Stimulated activated CD8-positive, alpha-beta memory T cell treated with anti-CD3 and anti-CD28 coated beads, Interleukin-15, amount 100 ng/mL, for 48 hours (primary cell): ENCODE data around the gene QSOX1.
"Not testable (repeated sequence)": the region's sequence is repeated elsewhere in the genome, so short reads cannot be mapped to it uniquely, and the experiment has no call there.

Experiments used
- DNase-seq, 2 donors: peaks; one replicate each; pipeline ENCODE4 v3.0.0-alpha.2; 2020; ENCODE audit warnings: low read depth in 2 of 2

QSOX1 gene, protein sequence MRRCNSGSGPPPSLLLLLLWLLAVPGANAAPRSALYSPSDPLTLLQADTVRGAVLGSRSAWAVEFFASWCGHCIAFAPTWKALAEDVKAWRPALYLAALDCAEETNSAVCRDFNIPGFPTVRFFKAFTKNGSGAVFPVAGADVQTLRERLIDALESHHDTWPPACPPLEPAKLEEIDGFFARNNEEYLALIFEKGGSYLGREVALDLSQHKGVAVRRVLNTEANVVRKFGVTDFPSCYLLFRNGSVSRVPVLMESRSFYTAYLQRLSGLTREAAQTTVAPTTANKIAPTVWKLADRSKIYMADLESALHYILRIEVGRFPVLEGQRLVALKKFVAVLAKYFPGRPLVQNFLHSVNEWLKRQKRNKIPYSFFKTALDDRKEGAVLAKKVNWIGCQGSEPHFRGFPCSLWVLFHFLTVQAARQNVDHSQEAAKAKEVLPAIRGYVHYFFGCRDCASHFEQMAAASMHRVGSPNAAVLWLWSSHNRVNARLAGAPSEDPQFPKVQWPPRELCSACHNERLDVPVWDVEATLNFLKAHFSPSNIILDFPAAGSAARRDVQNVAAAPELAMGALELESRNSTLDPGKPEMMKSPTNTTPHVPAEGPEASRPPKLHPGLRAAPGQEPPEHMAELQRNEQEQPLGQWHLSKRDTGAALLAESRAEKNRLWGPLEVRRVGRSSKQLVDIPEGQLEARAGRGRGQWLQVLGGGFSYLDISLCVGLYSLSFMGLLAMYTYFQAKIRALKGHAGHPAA

DNA sequence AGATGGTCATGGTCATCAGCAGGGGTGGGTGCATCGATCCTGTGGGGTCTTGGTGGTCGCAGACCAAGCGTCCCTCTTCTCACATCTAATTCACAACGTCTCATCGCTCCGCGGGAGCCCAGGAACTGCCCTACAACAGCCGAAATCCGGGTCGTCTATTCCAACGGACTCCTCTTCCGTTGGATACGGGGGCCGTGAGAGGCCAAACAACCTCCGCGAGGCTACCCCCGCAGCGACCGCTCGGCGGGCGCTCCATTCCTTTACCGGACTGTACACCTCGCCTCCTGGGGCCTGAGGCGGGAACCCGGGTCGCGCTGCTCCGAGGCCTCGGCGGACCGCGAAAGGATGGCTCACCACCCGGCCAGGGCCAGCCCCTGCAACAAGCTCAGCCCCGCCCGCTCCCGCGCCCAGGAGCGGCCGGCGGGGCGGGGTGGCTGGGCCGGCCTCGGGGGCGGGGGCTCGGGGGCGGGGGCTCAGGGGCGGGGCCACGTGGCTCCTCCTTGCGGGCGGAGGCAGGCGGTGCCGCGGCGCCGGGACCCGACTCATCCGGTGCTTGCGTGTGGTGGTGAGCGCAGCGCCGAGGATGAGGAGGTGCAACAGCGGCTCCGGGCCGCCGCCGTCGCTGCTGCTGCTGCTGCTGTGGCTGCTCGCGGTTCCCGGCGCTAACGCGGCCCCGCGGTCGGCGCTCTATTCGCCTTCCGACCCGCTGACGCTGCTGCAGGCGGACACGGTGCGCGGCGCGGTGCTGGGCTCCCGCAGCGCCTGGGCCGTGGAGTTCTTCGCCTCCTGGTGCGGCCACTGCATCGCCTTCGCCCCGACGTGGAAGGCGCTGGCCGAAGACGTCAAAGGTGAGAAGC is at the start of gene QSOX1:
Gene QSOX1 (plus strand): TSS at position 545 of the 857 bp plus-strand sequence. CDS start 39 bp downstream, at position 584.
- peak; percentile 82 to 85 for DNase-seq

DNA sequence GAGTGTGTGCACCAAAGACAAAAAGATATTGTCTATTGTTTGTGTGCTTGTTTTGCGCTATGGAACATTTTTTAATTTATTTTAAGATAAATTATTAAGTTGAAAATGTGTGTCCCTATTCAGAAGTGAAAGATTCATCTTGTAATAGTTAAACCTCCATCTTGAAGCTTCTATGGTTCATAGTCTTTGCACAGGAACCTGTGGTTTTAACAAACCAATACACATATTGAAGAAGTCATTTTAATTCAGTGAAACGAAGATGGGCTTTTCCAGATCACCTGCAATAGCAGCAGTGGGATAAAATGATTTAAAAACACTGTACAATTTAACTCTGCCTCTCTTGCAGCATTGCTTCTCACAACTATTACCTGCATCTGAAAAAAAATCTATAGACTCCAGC is 42.6 kb upstream of the QSOX1 start:
- DNase-seq: no peak

DNA sequence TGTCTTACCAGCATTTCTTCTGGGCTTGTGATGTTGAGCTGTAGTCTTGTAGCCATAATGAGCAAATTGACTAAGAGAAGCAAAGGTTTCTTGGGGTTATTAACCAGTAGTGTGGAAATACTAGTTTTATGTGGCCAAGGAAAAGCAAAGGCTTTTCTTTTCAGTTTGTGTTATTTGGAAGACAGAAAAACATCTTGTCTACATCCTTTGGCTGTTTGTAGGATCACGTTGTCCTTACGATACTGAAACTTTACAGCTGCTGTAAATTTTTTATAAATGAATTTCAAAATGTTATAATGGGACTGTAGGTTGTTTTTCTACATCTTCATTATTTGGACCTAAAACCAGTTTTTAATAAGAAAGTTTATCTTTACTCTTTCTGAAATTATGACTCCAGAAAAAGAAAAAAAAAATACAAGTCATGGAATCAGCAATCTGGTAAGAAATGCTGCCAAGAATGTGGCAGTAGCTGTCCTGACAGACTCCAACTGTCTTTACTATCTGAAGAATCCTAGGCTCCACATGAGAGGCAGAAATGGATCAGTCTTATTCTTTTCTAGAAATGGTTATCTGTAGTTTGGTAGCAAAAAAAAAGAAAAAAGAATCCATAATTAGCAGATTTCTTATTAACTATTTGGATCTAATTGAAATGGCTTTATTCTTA is 41.6 kb upstream of the QSOX1 start:
- DNase-seq: no peak

DNA sequence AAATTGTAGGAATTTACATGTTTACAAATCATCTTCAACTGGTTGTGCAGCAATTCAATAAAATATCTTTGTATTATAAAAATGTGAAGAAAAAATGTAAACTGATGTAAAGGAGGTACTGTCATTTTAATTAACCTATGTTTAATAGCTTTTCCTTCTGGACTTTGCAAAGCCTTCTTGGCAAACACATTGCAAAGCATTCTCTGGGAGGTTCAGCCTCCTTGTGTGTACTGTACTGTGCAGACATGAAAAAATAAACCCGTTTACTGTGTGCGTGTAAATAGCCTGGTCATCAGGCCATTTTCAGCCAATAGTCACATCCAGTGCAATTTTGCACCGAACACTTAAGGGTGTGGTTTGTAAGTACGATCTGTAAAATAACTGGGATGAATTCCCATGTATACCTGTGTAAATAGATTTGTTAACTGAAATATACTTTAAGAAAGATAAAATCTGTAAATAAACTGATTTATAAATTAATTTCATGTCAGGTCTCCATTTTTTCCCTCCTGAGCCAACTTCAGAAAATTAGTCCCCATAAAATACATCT is 40.2 kb upstream of the QSOX1 start:
- DNase-seq: no peak

DNA sequence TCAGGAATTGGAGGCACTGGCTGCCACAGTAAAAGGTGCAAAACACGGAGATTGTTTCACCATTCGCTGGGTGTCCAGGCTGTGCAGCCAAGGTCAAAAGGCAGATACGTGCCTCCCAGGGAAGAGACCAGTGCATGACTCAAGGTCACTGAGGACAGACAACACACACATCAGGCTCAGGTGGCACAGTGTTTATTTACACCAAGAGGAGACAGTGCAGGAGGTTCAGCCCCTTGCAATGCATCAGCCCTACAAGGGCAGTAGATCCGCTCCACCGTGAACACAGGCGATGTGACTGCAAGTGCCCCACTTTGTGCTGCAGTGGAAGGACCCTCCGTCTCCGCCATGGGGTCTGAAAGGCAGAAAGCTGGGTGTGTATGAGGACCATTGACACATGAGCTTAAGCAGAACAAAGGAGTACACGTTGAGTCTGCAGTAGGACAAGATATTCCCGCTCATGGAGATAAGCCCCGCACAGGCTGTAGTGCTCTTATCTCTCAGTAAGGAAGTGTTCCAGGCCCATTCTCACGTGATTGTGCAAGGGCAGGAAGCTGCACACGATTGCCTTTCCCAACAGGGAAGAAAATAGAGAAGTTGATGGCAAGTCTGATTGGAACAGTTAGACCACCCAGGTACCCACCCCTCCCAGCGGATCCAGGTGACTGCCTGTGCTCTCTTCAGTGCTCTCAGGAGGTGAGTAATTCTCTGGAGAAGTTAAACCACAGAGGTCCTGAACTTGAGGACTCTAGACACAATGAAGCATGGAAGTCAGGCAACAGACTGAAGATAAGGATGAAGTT is 37.5 kb upstream of the QSOX1 start:
- no peak for DNase-seq

DNA sequence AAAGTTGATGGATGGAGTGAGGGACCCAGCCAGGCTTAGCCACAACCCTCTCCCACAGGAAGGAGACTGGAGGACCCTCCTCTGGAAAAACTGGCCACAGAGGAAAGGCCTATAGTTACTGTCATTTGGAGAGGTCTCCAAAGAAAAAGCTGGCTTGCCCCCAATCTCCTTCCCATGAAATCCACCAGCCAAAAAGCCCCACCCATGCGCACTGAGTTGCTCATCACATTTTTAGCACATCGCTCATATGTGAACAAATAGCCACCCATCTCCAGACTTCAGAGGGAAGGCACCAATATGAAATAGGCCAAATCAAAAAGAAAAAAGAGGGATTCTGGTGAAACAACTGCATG is 36.9 kb upstream of the QSOX1 start:
- no peak for DNase-seq

DNA sequence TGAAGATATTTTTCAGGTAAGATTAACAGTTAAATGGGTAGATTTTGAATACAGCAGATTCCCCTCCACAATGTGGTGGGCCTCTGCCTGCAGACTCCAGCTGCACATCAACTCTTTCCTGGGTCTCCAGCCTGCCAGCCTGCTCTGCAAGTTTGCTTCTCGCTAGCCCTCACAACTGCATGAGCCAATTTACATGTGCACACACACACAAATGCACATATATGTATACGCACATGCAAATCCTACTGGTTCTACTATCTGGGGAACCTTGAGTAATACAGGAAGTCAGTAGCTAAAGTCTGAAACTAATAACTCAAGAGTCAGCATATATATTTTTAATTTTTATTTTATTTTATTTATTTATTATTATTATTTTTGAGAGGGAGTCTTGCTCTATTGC is 34.8 kb upstream of the QSOX1 start:
- no peak for DNase-seq

DNA sequence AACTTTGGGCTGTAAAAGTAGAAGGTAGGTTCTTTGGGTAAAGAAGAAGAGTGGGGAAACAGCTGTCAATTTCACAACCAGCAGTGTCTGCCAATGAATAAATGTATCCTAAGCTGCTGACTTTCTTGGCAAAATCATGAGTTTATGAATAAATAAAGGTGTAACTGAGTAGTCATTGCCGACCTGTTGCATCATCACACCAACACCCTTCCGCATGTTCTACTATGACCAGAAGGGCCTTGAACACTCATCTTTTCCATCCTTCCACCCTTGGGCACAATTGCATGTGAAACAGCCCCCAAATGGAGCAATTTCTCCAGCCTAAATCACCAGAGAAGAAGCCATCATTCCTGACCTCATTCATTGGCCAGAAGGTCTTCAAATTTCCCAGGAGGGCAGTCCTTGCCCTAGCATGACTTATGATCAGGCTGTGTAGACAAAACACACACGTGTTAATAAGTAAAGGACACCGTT is 31.2 kb upstream of the QSOX1 start:
- no peak for DNase-seq

DNA sequence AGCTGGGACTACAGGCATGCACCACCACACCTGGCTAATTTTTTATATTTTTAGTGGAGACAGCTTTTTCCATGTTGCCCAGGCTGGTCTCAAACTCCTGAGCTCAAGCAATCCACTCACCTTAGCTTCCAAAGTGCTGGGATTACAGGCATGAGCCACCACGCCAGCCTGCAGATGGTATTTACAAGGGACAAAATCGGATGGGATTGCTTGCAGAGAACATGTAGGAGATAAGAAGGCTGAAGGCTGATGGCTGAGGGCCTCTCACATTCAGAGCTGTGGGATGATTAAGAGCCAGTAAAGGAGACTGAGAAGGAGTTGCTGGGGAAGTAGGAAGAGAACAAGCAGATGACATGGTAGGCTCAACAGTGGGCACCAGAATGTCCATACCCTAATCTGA is 24.0 kb upstream of the QSOX1 start:
- DNase-seq: no peak

DNA sequence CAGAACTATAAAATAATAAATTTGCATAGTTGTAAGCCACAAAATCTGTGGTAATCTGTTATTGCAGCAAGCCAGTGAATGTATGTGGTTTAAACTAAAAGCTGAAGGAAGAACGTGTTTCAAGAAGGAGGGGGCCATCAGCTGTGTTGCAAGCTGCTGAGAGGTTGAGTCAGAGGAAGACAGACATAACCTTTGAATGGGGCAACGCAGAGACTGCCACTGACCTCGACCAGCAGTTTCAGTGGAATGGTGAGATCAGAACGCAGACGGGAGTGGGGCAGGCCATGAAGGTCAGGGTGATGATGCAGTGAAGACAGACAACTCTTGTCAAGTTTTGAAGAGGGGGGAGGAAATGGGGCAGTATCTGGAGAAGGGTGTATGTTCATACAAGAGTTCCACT is 23.2 kb upstream of the QSOX1 start:
- peak; percentile 28 to 45 for DNase-seq

DNA sequence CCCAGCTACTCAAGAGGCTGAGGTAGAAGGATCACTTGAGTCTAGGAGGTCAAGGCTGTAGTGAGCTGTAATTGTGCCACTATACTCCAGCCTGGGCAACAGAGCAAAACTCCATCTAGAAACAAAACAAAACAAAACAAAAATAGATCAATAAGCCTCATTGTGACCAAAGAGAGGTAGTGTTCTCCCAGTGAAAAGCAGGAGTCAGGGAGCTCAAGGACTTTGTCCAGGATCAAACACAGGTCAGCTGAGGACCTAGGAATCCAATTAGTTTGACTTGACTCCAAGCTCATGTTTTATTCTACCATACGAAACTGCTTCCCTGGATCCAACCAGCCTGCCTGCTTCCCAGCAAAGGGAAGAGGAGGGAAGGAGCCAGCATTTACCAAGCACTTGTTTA is 21.5 kb upstream of the QSOX1 start:
- DNase-seq: no peak

DNA sequence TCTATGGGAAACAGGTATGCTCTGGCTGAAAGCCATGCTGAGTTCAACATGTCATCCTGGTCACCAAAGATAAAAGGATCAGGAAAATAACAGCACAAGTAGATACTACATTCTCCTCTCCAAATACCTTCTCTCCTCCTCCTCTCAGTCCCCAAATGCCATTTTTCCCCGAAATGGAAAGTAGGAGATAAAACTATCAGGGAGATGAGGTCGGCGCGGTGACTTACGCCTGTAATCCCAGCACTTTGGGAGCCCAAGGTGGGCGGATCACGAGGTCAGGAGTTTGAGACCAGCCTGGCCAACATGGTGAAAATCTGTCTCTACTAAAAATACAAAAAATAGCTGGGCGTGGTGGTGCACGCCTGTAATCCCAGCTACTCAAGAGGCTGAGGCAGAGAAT is 21.0 kb upstream of the QSOX1 start:
- not testable (repeated sequence) for DNase-seq

DNA sequence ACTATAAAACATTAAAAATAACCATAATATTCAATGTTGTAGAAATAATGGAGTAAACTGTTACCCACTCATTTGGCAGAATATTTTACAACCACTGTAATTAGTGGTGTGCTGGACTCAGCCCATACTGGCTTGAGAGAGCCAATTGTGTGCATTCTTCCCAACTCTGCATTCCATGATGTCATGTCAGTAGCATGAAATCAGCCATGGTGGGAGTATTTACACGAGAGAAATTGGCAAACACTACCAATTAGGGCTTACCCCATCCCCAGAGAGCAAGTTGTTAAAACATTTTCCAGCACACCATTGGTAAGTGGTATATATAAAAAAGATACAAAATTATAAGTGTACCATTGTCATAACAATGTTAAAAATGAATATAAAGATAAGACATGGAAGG is 19.1 kb upstream of the QSOX1 start:
- no peak for DNase-seq

DNA sequence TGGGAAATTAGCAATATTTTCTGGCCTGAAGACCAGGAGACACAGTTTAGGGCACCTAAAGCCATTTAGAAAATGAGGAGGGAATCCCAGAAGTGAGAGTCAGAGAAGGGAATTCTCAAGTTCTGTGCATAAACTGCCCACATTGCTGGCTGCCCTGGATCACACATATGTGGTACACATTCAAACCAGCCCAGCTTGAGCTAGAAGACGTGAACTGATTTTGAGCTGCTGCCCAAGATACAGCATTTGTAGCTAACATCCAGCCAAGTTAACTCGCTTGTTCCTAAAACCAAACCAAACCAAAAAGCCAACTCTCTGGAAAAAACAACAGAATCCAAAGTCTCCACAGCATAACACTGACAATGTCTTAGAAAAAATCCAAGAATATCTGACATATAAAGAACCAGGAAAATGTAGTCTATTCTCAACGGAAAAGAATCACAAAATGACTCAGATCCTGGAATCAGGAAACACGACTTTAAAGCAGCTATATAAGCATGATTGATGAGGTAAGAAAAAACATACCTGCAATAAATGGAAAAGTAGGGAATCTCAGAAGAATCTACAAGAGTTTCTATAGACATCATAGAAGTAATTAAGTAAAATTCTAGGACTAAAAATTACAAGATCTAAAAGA is 18.2 kb upstream of the QSOX1 start:
- no peak for DNase-seq

DNA sequence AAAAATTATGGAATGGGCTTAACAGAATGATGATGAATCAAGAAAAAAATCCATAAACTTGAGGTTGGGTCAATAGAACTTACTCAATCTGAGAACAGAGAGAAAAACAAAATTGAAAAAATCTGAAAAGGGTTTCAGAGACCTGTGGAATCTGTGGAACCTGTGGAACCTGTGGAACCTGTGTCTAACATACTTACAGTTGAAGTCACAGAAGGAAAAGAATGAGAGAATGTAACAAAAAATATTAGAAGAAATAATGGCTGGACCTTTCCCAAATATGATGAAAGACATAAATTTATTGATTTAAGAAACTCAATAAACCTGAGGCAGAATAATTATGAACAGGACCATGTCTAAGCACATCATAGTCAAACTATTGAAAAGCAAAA is 17.7 kb upstream of the QSOX1 start:
- no peak for DNase-seq

DNA sequence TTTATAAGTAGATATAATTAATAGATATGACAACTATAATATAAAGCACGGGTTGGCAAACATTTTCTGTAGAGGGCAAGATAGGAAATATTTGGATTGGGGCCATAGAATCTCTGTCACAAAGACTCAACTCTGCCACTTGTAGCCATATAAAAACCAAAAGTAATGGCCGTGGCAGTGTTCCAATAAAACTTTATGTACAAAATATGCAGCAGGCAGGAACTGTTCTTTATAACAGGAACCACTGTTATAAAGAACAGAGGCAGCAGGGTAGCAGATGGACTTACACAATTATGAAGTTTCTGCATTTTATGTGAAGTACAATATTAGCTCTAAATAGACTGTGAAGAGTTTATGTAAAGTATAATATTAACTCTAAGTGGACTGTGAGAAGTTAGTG is 16.9 kb upstream of the QSOX1 start:
- no peak for DNase-seq

DNA sequence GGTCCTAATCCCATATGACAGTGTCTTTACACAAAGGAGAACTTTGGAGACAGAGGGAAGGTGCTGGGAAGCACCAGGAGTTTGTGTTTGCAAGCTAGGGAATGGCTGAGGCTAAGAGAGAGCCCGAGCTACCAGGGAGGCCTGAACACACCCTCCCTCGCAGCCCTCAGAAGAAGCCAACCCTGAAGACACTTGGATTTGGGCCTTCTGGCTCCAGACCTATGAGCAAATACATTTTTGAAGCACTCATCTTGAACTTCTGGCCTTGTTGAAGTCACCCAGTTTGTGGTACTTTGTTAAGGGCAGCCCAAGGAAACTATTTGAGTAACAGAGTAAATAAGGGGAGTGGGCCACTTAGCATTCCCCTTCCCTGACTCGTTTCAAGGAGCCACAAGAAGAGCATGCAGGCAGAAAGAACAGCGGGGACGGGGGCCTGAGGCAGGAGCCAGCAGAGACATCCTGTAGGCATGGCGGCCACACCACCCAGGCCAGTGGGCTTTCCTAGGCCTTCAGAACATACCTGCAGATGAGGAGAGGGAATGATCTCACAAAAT is 13.2 kb upstream of the QSOX1 start:
- DNase-seq: no peak

DNA sequence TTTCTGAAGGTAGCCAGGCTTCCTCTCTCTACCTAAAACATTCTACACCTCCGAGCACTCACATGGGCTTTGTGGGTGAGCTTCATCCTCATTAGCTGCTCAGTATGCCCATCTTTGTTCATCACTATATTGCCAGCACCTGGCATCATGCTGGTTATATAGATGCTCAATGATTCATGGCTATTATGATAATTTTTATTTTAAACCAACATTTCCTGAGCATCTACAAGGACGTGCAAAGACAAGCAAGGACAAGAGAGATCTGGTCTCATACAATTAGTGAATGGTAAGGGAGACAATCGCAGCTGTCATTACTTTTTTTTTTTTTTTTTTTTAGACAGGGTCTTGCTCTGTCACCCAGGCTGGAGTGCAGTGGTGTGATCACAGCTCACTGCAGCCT is 11.3 kb upstream of the QSOX1 start:
- DNase-seq: no peak

DNA sequence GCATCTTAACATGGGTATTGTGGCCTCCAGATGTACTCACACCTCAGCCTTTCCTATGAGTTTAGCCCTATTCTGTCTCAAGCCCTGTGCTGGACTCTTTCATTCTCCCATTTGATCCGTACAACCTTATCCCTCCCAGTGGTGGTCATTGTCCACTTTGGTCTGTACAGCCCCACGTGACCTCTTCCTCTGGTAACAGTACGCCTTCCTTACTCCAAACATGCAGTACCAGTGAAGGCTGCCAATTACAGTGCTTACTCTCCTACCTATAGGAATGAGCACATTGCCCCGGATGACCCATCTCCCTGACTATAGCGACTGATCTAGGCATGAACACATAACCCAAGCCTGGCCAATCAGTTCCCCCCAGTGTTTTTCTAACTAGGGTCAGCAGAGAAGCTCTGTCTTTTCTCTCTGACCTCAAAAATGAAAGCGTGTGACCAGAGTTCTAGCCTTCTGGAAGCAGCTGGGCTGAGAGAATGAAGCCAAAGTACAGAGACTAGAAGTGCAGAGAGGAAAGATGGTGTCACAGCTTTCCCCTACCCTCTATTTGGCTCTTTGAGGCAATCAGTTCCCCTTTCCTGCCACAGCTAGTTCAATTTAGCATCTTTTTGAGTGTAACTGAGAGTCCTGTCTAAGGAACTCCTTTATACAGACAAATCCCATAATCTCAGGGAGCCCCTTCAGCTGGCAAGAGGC is 9.9 kb upstream of the QSOX1 start:
- no peak for DNase-seq
